ENCODE data around the gene DUSP8. TPM values are rescaled to one million over a fixed set of nuclear protein-coding genes. Genes with fewer than 3 reads are reported as not detected.

Gene DUSP8
- total RNA-seq, 1 experiment from 2014 or later: 10.2 TPM

- Histone ChIP-seq H3K9me2 (ENCODE audit: insufficient read depth) (no peaks in the 10 kb centered on the region), H2AFZ (ENCODE audit: low read depth, low read length, poor library complexity, severe bottlenecking) (no peak overlapping the region), H3K4me3 (replicated peaks in 1 of 2; ENCODE audit: low read depth in 1 of 2, low read length in 2 of 2) (no peak overlapping the region), H3K9ac (ENCODE audit: low read length) (no peak overlapping the region), H3K36me3 (ENCODE audit: control insufficient read depth in 1 of 2, insufficient read depth in 2 of 2, low read length in 2 of 2) (no peaks in the 10 kb centered on the region), H4K20me1 (ENCODE audit: insufficient read depth) (no peaks in the 10 kb centered on the region), H3K9me3 (ENCODE audit: control insufficient read depth in 1 of 2, insufficient read depth in 1 of 2, low read depth in 1 of 2, low read length in 2 of 2) (no peaks in the 10 kb centered on the region), H3K4me2 (ENCODE audit: low read length) (no peak overlapping the region), H3K4me1 (ENCODE audit: control insufficient read depth in 1 of 2, insufficient read depth in 2 of 2, low read length in 2 of 2) (peaks cover 0 to 7% of the 10 kb centered on the region in 2 experiments; a peak in 1 of 4 replicates), H3K27ac (ENCODE audit: low read depth, low read length) (no peak overlapping the region), H3K79me2 (ENCODE audit: insufficient read depth, low read length) (peaks cover 20% of the 10 kb centered on the region), H3K27me3 (ENCODE audit: insufficient read depth, low read length) (no peaks in the 10 kb centered on the region)
- RAD21 ChIA-PET (ENCODE audit: low non-redundant PET in 1 of 2, low total read pairs in 2 of 2, uncharacterized antibody in 2 of 2, unreplicated experiment in 2 of 2): no interaction called here
- BruUV-seq (replicated peaks): no TSS peak
- TF ChIP-seq SIN3A (IDR thresholded peaks at IDR 0.05; ENCODE audit: low read depth): no peak
- no peak for TF ChIP-seq REST (IDR thresholded peaks at IDR 0.05; ENCODE audit: low read depth)
- DNase-seq (ENCODE audit: low read depth, low spot score) (no peak), ATAC-seq (no peak)
- intact Hi-C loops (cut with micrococcal nuclease): no loop called here
- POLR2A ChIA-PET: no interaction called here
- CTCF ChIA-PET: no interaction called here
These were observed 62.3 kb downstream of the DUSP8 start for GRCh38 chr11:1509626-1510255.

DNA sequence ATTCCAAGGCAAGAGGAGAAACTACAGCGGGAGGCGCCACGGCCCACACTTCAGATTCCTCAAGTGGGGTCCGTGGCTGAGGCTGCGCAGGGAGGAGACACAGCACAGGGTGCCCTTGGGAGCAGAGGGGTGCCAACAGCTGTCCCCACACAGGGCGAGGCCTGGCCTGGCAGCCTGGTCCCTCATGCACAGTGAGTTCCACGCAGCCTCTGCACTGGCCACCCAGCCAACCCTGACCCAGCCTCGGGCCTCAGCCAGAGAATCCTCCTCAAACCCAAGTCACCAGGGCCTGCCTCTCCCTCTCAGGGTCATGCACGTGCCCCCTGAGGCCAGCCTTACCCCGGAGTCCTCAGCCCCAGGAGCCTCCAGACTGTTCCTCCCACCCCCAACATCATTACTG, 63.1 kb downstream of the DUSP8 start:
- POLR2A ChIA-PET: no interaction called here
- no peaks in the 10 kb centered on the region for H3K9me3 ChIP-seq (ENCODE audit: control insufficient read depth in 1 of 2, insufficient read depth in 1 of 2, low read depth in 1 of 2, low read length in 2 of 2)
- CTCF ChIA-PET: no interaction called here
- no peak for TF ChIP-seq SRF (IDR thresholded peaks at IDR 0.05; ENCODE audit: low read depth)
- no peak for TF ChIP-seq EZH2 (IDR thresholded peaks at IDR 0.05)
- TF ChIP-seq POLR2A (IDR thresholded peaks at IDR 0.05; ENCODE audit: borderline replicate concordance, extremely low read depth, insufficient read depth, insufficient read length): no peak
- TF ChIP-seq SIN3A (IDR thresholded peaks at IDR 0.05; ENCODE audit: low read depth): no peak
- TF ChIP-seq, protein P1, sequence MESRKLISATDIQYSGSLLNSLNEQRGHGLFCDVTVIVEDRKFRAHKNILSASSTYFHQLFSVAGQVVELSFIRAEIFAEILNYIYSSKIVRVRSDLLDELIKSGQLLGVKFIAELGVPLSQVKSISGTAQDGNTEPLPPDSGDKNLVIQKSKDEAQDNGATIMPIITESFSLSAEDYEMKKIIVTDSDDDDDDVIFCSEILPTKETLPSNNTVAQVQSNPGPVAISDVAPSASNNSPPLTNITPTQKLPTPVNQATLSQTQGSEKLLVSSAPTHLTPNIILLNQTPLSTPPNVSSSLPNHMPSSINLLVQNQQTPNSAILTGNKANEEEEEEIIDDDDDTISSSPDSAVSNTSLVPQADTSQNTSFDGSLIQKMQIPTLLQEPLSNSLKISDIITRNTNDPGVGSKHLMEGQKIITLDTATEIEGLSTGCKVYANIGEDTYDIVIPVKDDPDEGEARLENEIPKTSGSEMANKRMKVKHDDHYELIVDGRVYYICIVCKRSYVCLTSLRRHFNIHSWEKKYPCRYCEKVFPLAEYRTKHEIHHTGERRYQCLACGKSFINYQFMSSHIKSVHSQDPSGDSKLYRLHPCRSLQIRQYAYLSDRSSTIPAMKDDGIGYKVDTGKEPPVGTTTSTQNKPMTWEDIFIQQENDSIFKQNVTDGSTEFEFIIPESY (IDR thresholded peaks at IDR 0.05; ENCODE audit: extremely low read depth, insufficient replicate concordance, low read length): no peak
- no peak for TF ChIP-seq POLR2AphosphoS5 (IDR thresholded peaks at IDR 0.05; ENCODE audit: low read depth, low read length)
- no peak for TF ChIP-seq ZNF274 (IDR thresholded peaks at IDR 0.05; ENCODE audit: low read depth, low read length)
- TF ChIP-seq JUND (IDR thresholded peaks at IDR 0.05): no peak
- TF ChIP-seq REST (IDR thresholded peaks at IDR 0.05; ENCODE audit: low read depth): no peak
- no peak for TF ChIP-seq CBX3 (IDR thresholded peaks at IDR 0.05; ENCODE audit: low read depth)
- TF ChIP-seq CEBPB (IDR thresholded peaks at IDR 0.05; ENCODE audit: low read depth): no peak

More for the DNA sequence above, 63.1 kb downstream of the DUSP8 start:
- Histone ChIP-seq H3K27ac (ENCODE audit: low read depth, low read length) (no peak overlapping the region), H3K4me1 (ENCODE audit: control insufficient read depth in 1 of 2, insufficient read depth in 2 of 2, low read length in 2 of 2) (peaks cover 0 to 7% of the 10 kb centered on the region in 2 experiments; a peak in 1 of 4 replicates), H3K79me2 (ENCODE audit: insufficient read depth, low read length) (peaks cover 17% of the 10 kb centered on the region), H3K9ac (ENCODE audit: low read length) (no peak overlapping the region), H3K36me3 (ENCODE audit: control insufficient read depth in 1 of 2, insufficient read depth in 2 of 2, low read length in 2 of 2) (no peaks in the 10 kb centered on the region), H3K4me2 (ENCODE audit: low read length) (no peak overlapping the region), H3K4me3 (replicated peaks in 1 of 2; ENCODE audit: low read depth in 1 of 2, low read length in 2 of 2) (no peak overlapping the region), H4K20me1 (ENCODE audit: insufficient read depth) (no peaks in the 10 kb centered on the region), H3K27me3 (ENCODE audit: insufficient read depth, low read length) (no peaks in the 10 kb centered on the region), H2AFZ (ENCODE audit: low read depth, low read length, poor library complexity, severe bottlenecking) (no peak overlapping the region), H3K9me2 (ENCODE audit: insufficient read depth) (no peaks in the 10 kb centered on the region)
- intact Hi-C loops (cut with micrococcal nuclease): no loop called here
- DNase-seq (ENCODE audit: low read depth, low spot score) (no peak), ATAC-seq (no peak)
- BruUV-seq (replicated peaks): no TSS peak
- RAD21 ChIA-PET (ENCODE audit: low non-redundant PET in 1 of 2, low total read pairs in 2 of 2, uncharacterized antibody in 2 of 2, unreplicated experiment in 2 of 2): no interaction called here

Data from HCT116 (cell line).